WI38 (cell line): Measurements from ENCODE around the gene PRRC1.

ENCODE experiments used
- H3K4me3 ChIP-seq: 2 replicates; pipeline ENCODE4 v1.5.1; 2011; ENCODE audit warnings: low read depth, mild to moderate bottlenecking, control low read depth, low read length
- CTCF ChIP-seq: IDR thresholded peaks from 2 replicates; pipeline ENCODE4 v1.5.1; 2012; ENCODE audit warnings: low read depth, mild to moderate bottlenecking, control low read depth, low read length

Gene PRRC1

GRCh38 chr5:127517480-127518318, at the start of gene PRRC1:
Gene PRRC1, plus strand, starts transcription at chr5:127517640. Its CDS starts 5,840 bp downstream, at chr5:127523480.
- TF ChIP-seq CTCF = no peak
- H3K4me3 ChIP-seq = peak within 1 kb of the TSS; percentile 81

- no peak for TF ChIP-seq CTCF
- H3K4me3 ChIP-seq = no peak overlapping the region
Measured at GRCh38 chr5:127471211-127471610, 46.2 kb upstream of the PRRC1 start.

GRCh38 chr5:127472700-127473099, 44.7 kb upstream of the PRRC1 start:
- no peak overlapping the region for H3K4me3 ChIP-seq
- TF ChIP-seq CTCF = no peak

- no peak for TF ChIP-seq CTCF
- no peak overlapping the region for H3K4me3 ChIP-seq
Measured at GRCh38 chr5:127486471-127486870, 31.0 kb upstream of the PRRC1 start.

GRCh38 chr5:127492854-127493738, 24.3 kb upstream of the PRRC1 start:
- H3K4me3 ChIP-seq = no peak overlapping the region
- TF ChIP-seq CTCF = peak; percentile 57; the same call in 1 of the 2 replicates

GRCh38 chr5:127498548-127498947, 18.9 kb upstream of the PRRC1 start:
- no peak for TF ChIP-seq CTCF
- H3K4me3 ChIP-seq = no peak overlapping the region
